ENCODE data around the gene MLN. TPM values are rescaled to one million over a fixed set of nuclear protein-coding genes. Genes with fewer than 3 reads are reported as not detected.

The MLN gene
- total RNA-seq, 1 experiment from 2014 or later, result not detected

GRCh38 chr6:33792981-33793380 lies 10.8 kb downstream of the MLN start:
- no peak overlapping the region for H3K27ac ChIP-seq (ENCODE audit: low read depth, low read length)
- H3K9me2 ChIP-seq (ENCODE audit: insufficient read depth), result peaks cover 5% of the 10 kb centered on the region; the same call in 1 of the 2 replicates
- POLR2A ChIA-PET, result no interaction called here
- peaks cover 8% of the 10 kb centered on the region; the same call in 1 of the 2 replicates for H3K27me3 ChIP-seq (ENCODE audit: insufficient read depth, low read length)
- DNase-seq (ENCODE audit: low read depth, low spot score) (no peak), ATAC-seq (no peak)
- peaks cover 0 to 9% of the 10 kb centered on the region in 2 experiments; a peak in 2 of 4 replicates for H3K4me1 ChIP-seq (ENCODE audit: control insufficient read depth in 1 of 2, insufficient read depth in 2 of 2, low read length in 2 of 2)
- no peak for TF ChIP-seq CBX3 (IDR thresholded peaks at IDR 0.05; ENCODE audit: low read depth)
- no peak for TF ChIP-seq ELF1 (IDR thresholded peaks at IDR 0.05; ENCODE audit: borderline replicate concordance, low read depth)
- TF ChIP-seq EZH2phosphoT487 (IDR thresholded peaks at IDR 0.05; ENCODE audit: borderline replicate concordance), result no peak
- TF ChIP-seq ZBTB33 (IDR thresholded peaks at IDR 0.05; ENCODE audit: extremely low read depth, insufficient replicate concordance, low read length), result no peak
- no peak for TF ChIP-seq EZH2 (IDR thresholded peaks at IDR 0.05)
- no peak for TF ChIP-seq ATF3 (IDR thresholded peaks at IDR 0.05)
- no peak for TF ChIP-seq ZFX (IDR thresholded peaks at IDR 0.05)
- no peak for TF ChIP-seq MAX (IDR thresholded peaks at IDR 0.05)
- no peak for TF ChIP-seq POLR2A (IDR thresholded peaks at IDR 0.05; ENCODE audit: borderline replicate concordance, extremely low read depth, insufficient read depth, insufficient read length)
- TF ChIP-seq RAD21 (IDR thresholded peaks at IDR 0.05; ENCODE audit: low read depth), result no peak
- CTCF ChIA-PET, result no interaction called here
- no peaks in the 10 kb centered on the region for H3K9me3 ChIP-seq (ENCODE audit: control insufficient read depth in 1 of 2, insufficient read depth in 1 of 2, low read depth in 1 of 2, low read length in 2 of 2)
- RAD21 ChIA-PET (ENCODE audit: low non-redundant PET in 1 of 2, low total read pairs in 2 of 2, uncharacterized antibody in 2 of 2, unreplicated experiment in 2 of 2), result no interaction called here
- no peak overlapping the region for H2AFZ ChIP-seq (ENCODE audit: low read depth, low read length, poor library complexity, severe bottlenecking)
- no peak overlapping the region for H3K4me3 ChIP-seq (replicated peaks in 1 of 2; ENCODE audit: low read depth in 1 of 2, low read length in 2 of 2)
- no peaks in the 10 kb centered on the region for H3K36me3 ChIP-seq (ENCODE audit: control insufficient read depth in 1 of 2, insufficient read depth in 2 of 2, low read length in 2 of 2)
- no peaks in the 10 kb centered on the region for H4K20me1 ChIP-seq (ENCODE audit: insufficient read depth)
- H3K4me2 ChIP-seq (ENCODE audit: low read length), result no peak overlapping the region
- intact Hi-C loops (cut with micrococcal nuclease), result no loop called here
- peaks cover 3% of the 10 kb centered on the region; the same call in 1 of the 2 replicates for H3K79me2 ChIP-seq (ENCODE audit: insufficient read depth, low read length)
- no TSS peak for BruUV-seq (replicated peaks)
- H3K9ac ChIP-seq (ENCODE audit: low read length), result no peak overlapping the region
